ENCODE results near the gene ZFPM1. TPM values are rescaled to one million over a fixed set of nuclear protein-coding genes. Genes with fewer than 3 reads are reported as not detected.

ZFPM1 gene
- total and polyA plus RNA-seq, 2 experiments from 2014 or later = 0.53 to 2.2 TPM

- TF ChIP-seq REST (IDR thresholded peaks at IDR 0.05; ENCODE audit: unreplicated experiment) = no peak
- TF ChIP-seq CTCF (conservative IDR thresholded peaks at IDR 0.05; ENCODE audit: low read depth in 2 of 2) = no peak
- no peak for TF ChIP-seq JUNB (IDR thresholded peaks at IDR 0.05; ENCODE audit: unreplicated experiment)
- TF ChIP-seq ZNF331 (CRISPR knock-in tag; IDR thresholded peaks at IDR 0.05; ENCODE audit: low read depth) = no peak
- no peak for TF ChIP-seq NANOG (IDR thresholded peaks at IDR 0.05; ENCODE audit: borderline replicate concordance)
- no peak for TF ChIP-seq EZH2phosphoT487 (IDR thresholded peaks at IDR 0.05; ENCODE audit: unreplicated experiment)
- no peak for TF ChIP-seq ETS1 (IDR thresholded peaks at IDR 0.05)
- no peak for TF ChIP-seq ZNF114 (CRISPR knock-in tag; IDR thresholded peaks at IDR 0.05)
- TF ChIP-seq STAT1 (IDR thresholded peaks at IDR 0.05; ENCODE audit: unreplicated experiment) = no peak
These were observed 122.2 kb downstream of the ZFPM1 start (continued) for GRCh38 chr16:88575251-88575650.

- no peak overlapping the region for H3K4me3 ChIP-seq
- H3K4me2 ChIP-seq = no peak overlapping the region
- Mint-ChIP-seq H3K4me1 (peaks cover 6% of the 10 kb centered on the region), H3K36me3 (ENCODE audit: low read depth) (peaks cover 39% of the 10 kb centered on the region), H3K9me3 (no peaks in the 10 kb centered on the region), H3K27ac (no peak overlapping the region), H3K27me3 (ENCODE audit: insufficient read depth, low read depth, poor library complexity) (peaks cover 9% of the 10 kb centered on the region), H3K4me3 (0 out of 3 replicates have a peak overlapping the region, but pooled peaks have one; percentile 16)
- H3K36me3 ChIP-seq (ENCODE audit: insufficient read depth) = peaks cover 5% of the 10 kb centered on the region; the same call in 1 of the 2 replicates
- no peaks in the 10 kb centered on the region for H3K9me2 ChIP-seq (ENCODE audit: insufficient read depth)
- TF ChIP-seq CTCF (conservative IDR thresholded peaks at IDR 0.05; ENCODE audit: low read depth in 2 of 2) (no peak), POLR2AphosphoS5 (IDR thresholded peaks at IDR 0.05; ENCODE audit: low read depth) (no peak)
- peaks cover 8% of the 10 kb centered on the region; the same call in 1 of the 2 replicates for H3F3A ChIP-seq (replicated peaks; ENCODE audit: low read depth)
- H3K27ac ChIP-seq (ENCODE audit: low read depth) = no peak overlapping the region
- no peak for ATAC-seq
- peaks cover 96% of the 10 kb centered on the region for H3K79me2 ChIP-seq (replicated peaks; ENCODE audit: insufficient read depth)
- no peak for DNase-seq (ENCODE audit: low spot score)
- peaks cover 32% of the 10 kb centered on the region for H4K20me1 ChIP-seq (replicated peaks; ENCODE audit: insufficient read depth)
- H3K27me3 ChIP-seq (ENCODE audit: insufficient read depth) = no peaks in the 10 kb centered on the region
- no peak overlapping the region for H2AFZ ChIP-seq
- peaks cover 4% of the 10 kb centered on the region; the same call in 1 of the 2 replicates for H3K4me1 ChIP-seq (ENCODE audit: insufficient read depth)
These were observed 123.2 kb downstream of the ZFPM1 start for GRCh38 chr16:88576307-88576706.

All from GM23338 (cell line).